ENCODE data around the gene GLRX5. TPM values are rescaled to one million over a fixed set of nuclear protein-coding genes. Genes with fewer than 3 reads are reported as not detected.
A peak's percentile ranks its signal among the peaks of the same experiment; 100 is the strongest.

GLRX5 gene
- total and polyA plus RNA-seq, 7 donors = 46.9 to 98.7 (median 65.5) TPM

DNA sequence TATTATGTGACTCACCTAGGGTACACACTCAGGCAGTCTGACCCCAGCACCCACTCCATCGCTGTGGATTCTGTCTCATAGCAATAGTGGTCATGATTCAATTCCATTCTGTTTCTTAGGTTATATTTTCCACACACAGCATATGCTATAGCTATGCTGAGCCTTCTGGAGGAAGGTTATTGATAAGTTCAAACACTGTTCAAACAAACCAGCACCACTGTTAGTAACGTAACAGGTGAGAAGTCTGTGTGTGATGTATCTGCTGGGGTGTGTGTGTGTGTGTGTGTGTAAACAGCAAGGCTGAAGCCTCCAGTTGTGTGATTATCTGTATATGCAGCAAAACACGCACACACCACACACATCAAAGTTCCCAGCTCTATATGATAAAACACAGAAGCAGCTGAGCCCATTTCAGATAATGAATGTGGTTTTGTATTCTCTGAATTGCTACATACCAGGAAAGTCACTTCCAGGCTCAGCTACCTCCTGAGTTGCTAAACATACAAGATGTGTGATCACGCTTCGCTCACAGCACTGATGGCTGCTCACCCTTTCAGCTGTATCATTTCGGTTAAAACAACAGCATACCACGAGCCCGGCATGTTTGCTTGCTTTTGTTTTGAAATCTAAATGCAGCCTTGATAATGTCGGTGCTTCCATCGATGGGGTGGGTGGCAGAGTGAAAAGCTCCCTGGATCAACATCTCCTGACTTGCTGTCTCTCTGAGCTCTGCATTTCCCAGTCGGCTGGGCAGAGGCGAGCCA, 11.6 kb upstream of the GLRX5 start:
- WGBS, 3 donors = 73 to 78% (median 76%) methylated on average over 12 of the region's 12 CpGs
- intact Hi-C loops (cut with DNase I) = no loop called here
- peaks cover 0 to 5% of the 10 kb centered on the region in 2 donors for H3K36me3 ChIP-seq (ENCODE audit: insufficient read depth in 1 of 2, low read depth in 1 of 2)
- H3K4me3 ChIP-seq = no peak overlapping the region
- ATAC-seq (no peak), DNase-seq (no peak)
- TF ChIP-seq, protein P1, sequence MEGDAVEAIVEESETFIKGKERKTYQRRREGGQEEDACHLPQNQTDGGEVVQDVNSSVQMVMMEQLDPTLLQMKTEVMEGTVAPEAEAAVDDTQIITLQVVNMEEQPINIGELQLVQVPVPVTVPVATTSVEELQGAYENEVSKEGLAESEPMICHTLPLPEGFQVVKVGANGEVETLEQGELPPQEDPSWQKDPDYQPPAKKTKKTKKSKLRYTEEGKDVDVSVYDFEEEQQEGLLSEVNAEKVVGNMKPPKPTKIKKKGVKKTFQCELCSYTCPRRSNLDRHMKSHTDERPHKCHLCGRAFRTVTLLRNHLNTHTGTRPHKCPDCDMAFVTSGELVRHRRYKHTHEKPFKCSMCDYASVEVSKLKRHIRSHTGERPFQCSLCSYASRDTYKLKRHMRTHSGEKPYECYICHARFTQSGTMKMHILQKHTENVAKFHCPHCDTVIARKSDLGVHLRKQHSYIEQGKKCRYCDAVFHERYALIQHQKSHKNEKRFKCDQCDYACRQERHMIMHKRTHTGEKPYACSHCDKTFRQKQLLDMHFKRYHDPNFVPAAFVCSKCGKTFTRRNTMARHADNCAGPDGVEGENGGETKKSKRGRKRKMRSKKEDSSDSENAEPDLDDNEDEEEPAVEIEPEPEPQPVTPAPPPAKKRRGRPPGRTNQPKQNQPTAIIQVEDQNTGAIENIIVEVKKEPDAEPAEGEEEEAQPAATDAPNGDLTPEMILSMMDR (IDR thresholded peaks at IDR 0.05) = no peak
- peaks cover 18% of the 10 kb centered on the region for H3K4me1 ChIP-seq
- H3K27me3 ChIP-seq (ENCODE audit: insufficient read depth in 3 of 3, low read length in 2 of 3) = no peaks in the 10 kb centered on the region
- no peaks in the 10 kb centered on the region for H3K9me3 ChIP-seq
- H3K27ac ChIP-seq = no peak overlapping the region

DNA sequence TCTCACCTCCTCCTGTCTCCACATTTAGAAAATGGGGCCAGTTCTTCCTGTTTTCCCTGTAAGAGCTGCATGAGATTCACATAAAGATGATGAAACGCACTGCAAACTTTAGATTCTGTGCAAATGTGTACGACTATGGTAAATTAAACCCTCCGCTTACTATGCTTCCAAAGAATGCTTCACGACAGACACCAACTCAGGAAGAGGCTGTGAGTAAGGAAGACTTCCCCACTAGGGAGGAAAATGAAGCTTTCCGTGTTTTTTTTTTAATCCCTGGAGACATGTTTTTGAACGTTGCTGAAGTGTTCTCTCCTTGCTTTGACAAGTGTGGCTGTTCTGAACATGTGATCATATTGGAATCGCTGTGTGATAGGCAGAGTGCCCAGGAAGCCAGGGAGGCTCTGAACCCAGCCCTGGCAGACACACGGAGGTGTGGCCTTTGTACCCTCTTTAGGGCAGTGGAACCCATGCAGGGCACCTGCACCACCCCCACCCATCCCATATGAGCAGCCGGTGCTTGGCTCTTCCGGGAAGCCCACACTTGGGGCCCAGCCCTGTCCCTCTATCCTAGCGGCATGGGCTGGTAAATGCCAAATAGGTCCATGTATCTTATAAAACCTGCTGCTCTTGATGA, 10.9 kb upstream of the GLRX5 start:
- ATAC-seq (peak in 1 of 4 donors; percentile 21), DNase-seq (no peak)
- TF ChIP-seq, protein P1 (IDR thresholded peaks at IDR 0.05) = no peak
- Histone ChIP-seq H3K27me3 (ENCODE audit: insufficient read depth in 3 of 3, low read length in 2 of 3) (no peaks in the 10 kb centered on the region), H3K4me1 (peaks cover 14% of the 10 kb centered on the region), H3K9me3 (no peaks in the 10 kb centered on the region), H3K27ac (no peak overlapping the region), H3K4me3 (no peak overlapping the region), H3K36me3 (ENCODE audit: insufficient read depth in 1 of 2, low read depth in 1 of 2) (peaks cover 0 to 5% of the 10 kb centered on the region in 2 donors)
- 39 to 52% (median 44%) methylated on average over 11 of the region's 11 CpGs for WGBS, 3 donors
- intact Hi-C loops (cut with DNase I) = no loop called here

DNA sequence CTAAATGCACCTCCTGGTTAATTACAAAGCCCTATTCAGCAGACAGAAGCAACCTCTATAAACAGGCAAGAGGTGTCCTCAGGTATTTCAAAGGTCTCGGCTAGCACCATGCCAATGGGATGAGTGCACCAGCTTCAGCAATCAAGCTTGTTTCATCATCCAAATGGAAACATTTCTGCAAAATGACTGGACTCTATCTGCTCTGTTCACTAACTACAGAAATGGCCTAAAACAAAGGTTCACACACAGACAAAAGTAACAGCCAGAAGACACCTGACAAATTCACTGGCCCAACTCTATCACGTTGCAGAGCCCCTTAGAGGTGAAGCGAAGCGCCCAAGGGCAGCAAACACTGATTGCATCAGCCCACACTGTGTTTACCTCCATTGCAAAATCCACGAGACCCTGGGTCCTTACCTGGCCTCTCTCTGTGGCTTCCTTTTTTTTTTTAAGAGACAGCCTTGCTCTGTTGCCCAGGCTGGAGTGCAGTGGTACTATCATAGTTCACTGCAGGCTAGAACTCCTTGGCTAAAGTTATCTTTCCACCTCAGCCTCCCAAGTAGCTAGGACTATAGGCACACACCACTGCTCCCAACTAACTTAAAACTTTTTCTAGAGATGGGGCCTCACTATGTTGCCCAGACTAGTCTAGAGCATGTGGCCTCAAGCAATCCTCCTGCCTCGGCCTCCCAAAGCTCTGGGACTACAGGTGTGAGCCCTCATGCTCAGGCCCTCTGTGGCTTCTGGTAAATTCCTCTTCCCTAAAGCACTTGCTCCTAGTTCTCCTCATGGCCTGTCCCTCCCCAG, 9.9 kb upstream of the GLRX5 start:
- Histone ChIP-seq H3K9me3 (no peaks in the 10 kb centered on the region), H3K4me3 (no peak overlapping the region), H3K27me3 (ENCODE audit: insufficient read depth in 3 of 3, low read length in 2 of 3) (no peaks in the 10 kb centered on the region), H3K27ac (no peak overlapping the region), H3K4me1 (peaks cover 14% of the 10 kb centered on the region), H3K36me3 (ENCODE audit: insufficient read depth in 1 of 2, low read depth in 1 of 2) (peaks cover 0 to 5% of the 10 kb centered on the region in 2 donors)
- ATAC-seq (no peak), DNase-seq (no peak)
- intact Hi-C loops (cut with DNase I) = no loop called here
- 85 to 95% (median 88%) methylated on average over 6 of the region's 6 CpGs for WGBS, 3 donors
- TF ChIP-seq, protein P1 (IDR thresholded peaks at IDR 0.05) = no peak

DNA sequence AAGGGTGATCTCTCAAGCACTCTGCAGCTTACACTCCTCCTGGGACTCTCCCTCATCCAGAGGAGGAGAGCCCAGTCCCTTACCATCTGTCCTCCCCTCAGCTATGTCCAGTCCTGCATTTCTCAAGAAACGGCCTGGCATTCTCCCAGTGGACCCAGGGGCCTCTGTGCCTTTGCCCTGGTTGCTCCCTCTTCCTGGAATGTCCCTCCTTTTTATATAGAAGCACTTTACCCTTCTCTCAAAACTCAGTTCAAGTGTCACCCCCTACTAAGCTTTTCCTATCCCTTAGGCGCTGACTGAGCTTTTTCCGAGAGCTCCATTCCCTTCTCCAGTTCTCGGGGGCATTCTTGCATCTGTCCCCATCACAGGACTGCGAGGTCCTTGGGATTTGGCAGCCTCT, 8.9 kb upstream of the GLRX5 start:
- WGBS, 3 donors = 69 to 78% (median 76%) methylated on average over 5 of the region's 5 CpGs
- DNase-seq (no peak), ATAC-seq (no peak)
- Histone ChIP-seq H3K36me3 (ENCODE audit: insufficient read depth in 1 of 2, low read depth in 1 of 2) (peaks cover 0 to 5% of the 10 kb centered on the region in 2 donors), H3K27me3 (ENCODE audit: insufficient read depth in 3 of 3, low read length in 2 of 3) (no peaks in the 10 kb centered on the region), H3K27ac (no peak overlapping the region), H3K4me3 (no peak overlapping the region), H3K4me1 (peaks cover 24% of the 10 kb centered on the region), H3K9me3 (no peaks in the 10 kb centered on the region)
- TF ChIP-seq, protein P1 (IDR thresholded peaks at IDR 0.05) = no peak
- intact Hi-C loops (cut with DNase I) = loop anchor here in 1 of 2 donors (2.0 kb wide), 1 partner anchor 83 kb away; no protein-coding TSS in a partner anchor
